HUDEP-2 (cell line): Measurements from ENCODE around the gene PPP2R5C.

Experiments used
- DNase-seq, 76 experiments: peaks; one replicate each; lab custom pipeline; 2025; ENCODE audit not compliant: unreplicated experiment in 76 of 76; lab: John Stamatoyannopoulos, UW

Gene PPP2R5C

DNA sequence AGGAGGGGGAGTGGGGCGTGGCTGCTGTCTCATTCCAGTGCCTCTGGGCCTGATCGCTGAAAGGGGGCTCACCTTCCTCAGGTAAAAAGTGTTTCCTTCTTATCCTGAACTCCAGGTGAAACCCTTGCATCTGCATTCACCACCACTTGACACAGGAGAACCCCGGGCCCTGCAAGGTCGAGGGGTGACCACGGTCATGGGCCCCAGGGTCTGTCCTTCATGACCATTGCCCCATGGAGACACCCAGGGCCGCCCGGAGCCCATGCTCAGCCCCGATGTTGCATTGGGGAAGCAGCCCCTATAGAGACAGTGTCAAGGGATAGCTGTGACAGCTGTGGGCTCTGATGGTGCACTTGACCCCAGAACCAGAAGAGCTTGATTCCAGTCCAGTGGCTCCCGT is 168.4 kb downstream of the PPP2R5C start:
- DNase-seq = no peak

- DNase-seq = no peak
These were observed 171.2 kb downstream of the PPP2R5C start for GRCh38 chr14:101932673-101933072.

- no peak for DNase-seq
These were observed 171.7 kb downstream of the PPP2R5C start for GRCh38 chr14:101933209-101933608.

DNA sequence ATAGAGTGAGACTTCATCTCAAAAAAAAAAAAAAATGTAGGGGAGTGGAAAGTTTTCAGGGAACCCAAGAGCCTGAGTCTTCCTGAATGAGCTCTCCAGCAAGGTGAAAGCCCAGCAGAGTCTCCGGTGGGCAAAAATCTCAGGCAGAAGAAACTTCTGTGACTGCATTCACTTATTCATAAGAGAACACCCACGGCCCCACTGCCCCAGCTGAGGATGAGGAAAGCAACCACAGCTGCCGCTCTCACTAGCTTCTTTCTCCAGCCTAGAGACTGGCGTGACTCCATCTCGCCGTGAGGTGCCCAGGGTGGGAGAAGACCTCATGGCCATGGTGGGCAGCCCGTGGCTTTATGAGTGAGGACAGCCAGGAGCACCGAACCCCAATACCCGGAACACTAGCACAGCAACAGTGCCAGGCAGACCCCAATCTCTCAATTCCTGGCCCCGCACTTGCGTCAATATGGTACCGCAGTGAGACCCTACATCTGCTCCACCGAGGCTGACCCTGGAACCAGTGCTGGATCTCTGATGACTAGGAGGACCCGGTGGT is 173.2 kb downstream of the PPP2R5C start:
- DNase-seq = no peak

GRCh38 chr14:101937926-101938767 is 176.6 kb downstream of the PPP2R5C start:
- no peak for DNase-seq

DNA sequence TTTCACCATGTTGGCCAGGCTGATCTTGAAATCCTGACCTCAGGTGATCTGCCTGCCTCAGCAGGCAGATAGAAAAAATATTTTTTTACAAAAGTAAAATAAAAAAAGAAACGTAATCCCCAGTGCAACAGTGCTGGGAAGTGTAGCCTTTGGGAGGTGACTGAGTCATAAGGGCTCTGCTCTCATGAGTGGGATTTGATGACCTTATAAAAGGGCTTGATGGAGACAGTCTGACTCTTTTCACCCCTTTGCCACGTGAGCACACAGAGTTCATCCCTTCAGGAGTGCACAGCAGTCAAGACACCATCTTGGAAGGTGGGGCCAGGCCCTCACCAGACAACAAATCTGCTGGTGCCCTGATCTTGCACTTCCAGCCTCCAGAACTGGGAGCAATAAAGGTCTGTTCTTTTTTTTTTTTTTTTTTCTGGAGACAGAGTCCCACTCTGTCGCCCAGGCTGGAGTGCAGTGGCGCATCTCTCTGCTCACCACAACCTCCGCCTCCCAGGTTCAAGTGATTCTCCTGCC is 178.2 kb downstream of the PPP2R5C start:
- no peak for DNase-seq

DNA sequence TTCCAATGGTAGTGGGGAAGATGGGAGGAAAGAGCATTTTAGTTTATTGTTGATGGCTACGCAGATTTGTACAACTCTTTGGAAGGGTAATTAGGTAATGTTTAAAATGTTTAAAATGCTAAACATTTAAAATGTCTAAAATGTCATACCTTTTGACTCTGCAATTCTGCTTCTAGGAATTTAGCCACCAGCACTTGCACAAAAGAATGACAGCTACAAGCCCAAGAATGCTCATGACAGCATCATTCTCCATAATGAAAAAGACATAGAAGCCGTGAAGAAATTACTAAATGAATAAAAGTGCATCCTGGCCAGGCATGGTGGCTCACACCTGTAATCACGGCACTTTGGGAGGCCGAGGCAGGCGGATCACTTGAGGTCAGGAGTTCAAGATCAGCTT is 182.9 kb downstream of the PPP2R5C start:
- no peak for DNase-seq

DNA sequence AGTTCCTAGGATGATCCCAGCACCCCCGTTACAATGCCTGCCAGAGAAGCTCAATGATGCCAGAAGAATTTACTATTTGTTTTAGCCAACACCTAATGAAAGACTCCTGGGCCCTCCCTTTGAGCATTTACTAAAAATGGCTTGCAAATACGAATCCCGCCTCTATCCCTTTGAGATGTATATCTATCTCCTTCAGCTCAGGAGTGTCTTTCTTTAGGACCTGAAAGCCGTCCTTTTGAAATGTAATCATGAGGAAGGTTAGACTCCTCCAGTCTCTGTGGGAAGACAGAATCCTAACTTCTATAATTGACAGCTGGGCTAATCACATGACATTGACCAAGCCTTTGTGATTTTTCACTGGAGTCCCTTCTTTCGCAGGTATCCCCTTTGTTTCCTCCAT is 183.7 kb downstream of the PPP2R5C start:
- DNase-seq = no peak

DNA sequence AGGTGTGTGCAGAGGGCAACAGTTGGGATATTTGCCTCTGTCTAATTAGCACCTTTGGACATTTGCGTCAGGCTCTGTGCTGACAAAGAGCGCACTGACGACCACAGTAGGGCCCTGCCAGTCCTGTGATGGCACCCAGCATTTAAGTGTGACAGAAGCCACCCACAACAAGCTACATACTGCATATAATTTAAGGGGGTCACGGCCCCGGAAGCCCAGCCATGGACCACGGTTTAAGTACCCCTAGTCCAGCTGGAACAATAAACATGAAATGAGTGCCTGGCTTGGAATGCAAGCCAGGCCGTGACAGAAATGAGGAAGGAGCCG is 186.0 kb downstream of the PPP2R5C start:
- peak in 2 of 76 experiments; percentile 26 to 42 for DNase-seq

GRCh38 chr14:101947904-101948665 is 186.6 kb downstream of the PPP2R5C start:
- peak; percentile 48 to 100 (median 99) for DNase-seq

GRCh38 chr14:101948666-101949216 is 187.2 kb downstream of the PPP2R5C start:
- DNase-seq = peak in 1 of 76 experiments; percentile 46

DNA sequence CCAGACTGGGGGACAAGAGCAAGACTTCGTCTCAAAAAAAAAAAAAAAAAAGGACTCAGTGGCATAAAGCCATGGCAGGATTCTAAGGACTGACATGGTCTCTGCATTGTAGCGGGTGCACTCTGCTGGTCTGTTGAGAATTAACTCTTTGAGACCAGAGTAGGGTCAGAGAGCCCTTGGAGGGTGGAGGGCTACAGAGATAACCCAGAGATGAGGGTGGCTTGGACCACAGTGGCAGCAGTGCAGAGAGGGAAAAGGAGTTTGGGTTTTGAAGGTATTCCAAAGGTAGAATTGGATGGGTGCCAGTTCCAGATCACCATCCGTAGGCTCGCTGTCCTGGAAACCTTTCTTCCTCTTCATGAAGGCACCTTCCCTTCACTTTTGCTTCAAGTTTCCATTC is 188.6 kb downstream of the PPP2R5C start:
- peak in 2 of 76 experiments; percentile 10 to 15 for DNase-seq

GRCh38 chr14:101950516-101951215 is 189.2 kb downstream of the PPP2R5C start:
- no peak for DNase-seq

DNA sequence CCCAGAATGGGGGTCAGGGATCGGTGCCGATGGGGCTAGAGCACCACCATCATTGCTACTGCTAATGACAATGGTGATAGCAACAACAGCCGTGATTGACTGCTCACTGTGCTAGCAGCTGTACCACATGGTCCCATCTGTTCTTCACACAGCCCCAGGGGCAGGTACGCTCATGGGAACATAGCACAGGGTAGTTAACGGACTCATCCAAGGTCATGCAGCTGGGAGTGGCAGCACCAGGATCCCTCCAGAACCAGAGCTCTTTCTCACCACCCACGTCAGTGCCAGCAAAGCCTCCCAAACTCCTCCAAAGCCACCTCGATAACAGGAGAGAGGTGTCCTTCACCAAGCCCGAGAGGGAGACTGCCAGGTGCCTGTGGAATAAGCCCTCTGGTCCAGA is 191.6 kb downstream of the PPP2R5C start:
- no peak for DNase-seq

DNA sequence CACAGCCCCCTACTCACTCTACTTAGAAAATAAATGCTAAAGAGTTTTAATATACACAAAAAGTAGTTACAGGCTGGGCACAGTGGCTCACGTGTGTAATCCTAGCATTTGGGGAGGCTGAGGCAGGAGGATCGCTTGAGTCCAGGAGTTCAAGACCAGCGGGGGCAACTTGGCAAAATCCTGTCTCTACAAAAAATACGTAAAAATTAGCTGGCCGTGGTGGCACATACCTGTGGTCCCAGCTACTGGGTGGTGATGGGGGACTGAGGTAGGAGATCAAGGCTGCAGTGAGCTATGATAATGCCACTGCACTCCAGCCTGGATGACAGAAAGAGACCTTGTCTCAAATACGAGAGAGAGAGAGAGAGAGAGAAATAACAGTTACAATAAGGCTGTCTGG is 193.0 kb downstream of the PPP2R5C start:
- DNase-seq = no peak

DNA sequence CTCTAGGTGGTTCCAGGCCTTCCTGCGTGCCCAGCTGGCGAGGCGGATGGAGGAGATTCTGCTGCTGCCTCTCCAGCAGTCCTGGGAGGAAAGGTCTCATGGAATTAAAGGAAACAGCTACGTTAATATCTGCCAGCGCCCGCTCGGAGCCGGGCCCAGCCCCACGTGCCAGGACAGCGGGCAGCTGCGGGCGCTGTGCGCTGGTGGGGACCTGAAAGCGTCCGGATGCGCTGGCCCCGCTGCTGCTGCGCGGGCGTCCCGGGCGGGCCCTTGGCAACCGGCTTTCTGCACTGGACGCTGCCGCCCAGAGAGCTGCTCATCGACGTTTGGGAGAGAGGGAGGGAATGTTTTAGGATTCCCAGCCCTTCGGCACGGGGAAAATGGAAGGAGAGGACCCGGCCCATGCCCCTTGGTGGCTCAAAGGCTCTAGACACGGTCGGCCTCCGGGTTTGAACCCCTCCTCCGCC is 194.2 kb downstream of the PPP2R5C start:
- no peak for DNase-seq

GRCh38 chr14:101956179-101956885 is 194.8 kb downstream of the PPP2R5C start:
- DNase-seq = no peak

DNA sequence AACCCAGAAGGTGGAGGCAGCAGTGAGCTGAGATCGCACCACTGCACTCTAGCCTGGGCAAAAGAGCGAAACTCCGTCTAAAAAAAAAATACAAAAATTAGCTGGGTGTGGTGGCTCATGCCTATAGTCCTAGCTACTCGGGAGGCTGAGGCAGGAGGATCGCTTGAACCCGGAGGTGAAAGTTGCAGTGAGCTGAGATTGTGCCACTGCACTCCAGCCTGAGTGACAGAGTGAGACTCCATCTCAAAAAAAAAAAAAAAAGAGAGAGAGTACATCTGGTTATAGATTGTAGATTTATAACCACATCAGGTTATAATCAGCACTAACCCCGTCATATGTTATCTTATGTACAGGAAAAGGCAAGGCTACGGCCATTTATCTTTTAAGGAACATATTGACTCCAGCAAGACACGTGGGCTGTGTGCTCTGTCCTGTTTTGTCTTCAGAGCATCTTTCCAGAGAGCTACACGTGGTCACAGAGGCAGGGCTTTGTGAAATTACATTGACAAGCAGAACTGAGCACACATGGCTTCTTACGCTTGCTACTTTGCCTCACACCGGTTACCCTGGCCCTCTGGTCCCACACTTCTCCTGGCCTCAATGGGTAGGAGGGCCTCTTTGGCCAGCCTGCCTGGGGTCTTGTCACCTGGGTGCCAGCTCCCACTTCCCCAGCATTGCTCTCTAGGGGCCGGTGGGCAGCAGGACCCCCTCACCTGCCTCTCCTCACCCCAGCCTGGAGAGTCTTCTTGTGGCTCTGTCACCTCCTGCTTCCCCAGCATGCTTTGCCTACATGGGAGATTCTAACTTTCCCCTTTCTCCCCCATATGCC is 196.1 kb downstream of the PPP2R5C start:
- peak in 61 of 76 experiments; percentile 7 to 83 (median 47) for DNase-seq
